ENCODE data around the gene PHKA2.
"Not testable (repeated sequence)": the region's sequence is repeated elsewhere in the genome, so short reads cannot be mapped to it uniquely, and the experiment has no call there.

The PHKA2 gene

GRCh38 chrX:18855919-18856644, 127.8 kb downstream of the PHKA2 start:
- no peak for DNase-seq

- DNase-seq = not testable (repeated sequence)
These were observed 136.0 kb downstream of the PHKA2 start for GRCh38 chrX:18847901-18848300.
